ENCODE measurements around the gene HDAC8.

Gene HDAC8

DNA sequence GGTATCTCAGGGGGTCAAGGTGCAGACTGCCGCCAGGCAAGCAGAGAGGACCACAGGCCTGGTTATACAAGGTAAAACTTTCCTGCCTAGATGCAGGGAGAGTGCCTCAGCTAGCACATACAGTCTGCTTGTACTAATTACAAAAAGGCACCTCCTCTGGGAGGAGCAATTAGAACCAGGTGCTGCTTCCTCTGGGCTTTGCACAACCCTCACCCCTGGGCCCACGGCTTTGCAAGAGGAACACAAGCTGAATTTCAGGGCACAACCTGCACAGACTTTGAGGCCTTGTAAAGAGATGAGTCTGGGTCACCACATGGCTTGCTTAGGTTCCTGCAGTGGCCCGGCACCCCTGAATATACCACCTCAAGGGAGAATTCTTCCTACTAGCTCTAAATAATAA lies 257.8 kb downstream of the HDAC8 start:
- DNase-seq: no peak

DNA sequence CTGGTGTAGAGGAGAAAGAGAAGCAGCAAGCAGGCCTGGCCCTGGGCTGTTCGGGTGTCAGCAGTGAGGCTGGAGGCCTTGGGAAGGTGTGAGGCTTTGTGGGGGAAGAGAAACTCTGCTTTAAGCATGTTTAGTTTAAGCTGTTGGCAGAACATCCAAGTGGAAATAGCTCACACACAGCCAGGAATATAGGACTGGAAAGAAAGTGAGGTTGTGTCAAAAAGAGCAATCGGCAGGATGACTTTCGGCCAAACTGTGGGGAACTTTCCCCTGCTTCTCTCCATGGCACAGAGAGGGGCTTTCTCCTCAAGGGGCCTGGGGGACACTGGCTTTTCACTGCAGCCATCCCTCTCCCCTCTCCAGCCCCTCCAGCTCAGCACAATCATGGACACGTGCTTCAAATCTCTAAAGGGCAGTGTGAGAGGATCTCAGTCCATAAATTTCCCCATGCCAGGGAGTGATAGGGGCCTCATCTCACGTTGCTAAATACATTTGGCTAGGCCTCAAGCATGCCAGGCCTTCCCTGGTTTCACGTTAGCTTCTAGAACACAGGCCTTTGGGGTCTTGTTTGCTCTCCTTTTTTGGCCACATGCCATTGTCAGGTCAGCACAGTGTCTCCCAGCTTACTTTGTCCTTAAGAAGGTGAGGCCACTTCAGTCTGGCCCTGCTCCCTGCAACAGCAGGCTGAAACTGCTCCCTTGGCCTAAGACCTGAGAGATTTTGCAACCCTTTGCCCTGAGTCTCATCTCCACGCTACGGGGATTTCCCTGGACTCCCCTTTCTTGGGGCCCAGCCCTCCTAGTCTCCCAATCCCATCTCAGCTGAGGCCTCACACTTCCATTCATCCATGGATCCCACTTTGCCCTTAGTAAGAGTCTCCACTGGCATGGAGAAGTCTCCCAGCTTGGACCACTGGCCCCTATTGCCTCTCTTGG lies 258.7 kb downstream of the HDAC8 start:
- no peak for DNase-seq

DNA sequence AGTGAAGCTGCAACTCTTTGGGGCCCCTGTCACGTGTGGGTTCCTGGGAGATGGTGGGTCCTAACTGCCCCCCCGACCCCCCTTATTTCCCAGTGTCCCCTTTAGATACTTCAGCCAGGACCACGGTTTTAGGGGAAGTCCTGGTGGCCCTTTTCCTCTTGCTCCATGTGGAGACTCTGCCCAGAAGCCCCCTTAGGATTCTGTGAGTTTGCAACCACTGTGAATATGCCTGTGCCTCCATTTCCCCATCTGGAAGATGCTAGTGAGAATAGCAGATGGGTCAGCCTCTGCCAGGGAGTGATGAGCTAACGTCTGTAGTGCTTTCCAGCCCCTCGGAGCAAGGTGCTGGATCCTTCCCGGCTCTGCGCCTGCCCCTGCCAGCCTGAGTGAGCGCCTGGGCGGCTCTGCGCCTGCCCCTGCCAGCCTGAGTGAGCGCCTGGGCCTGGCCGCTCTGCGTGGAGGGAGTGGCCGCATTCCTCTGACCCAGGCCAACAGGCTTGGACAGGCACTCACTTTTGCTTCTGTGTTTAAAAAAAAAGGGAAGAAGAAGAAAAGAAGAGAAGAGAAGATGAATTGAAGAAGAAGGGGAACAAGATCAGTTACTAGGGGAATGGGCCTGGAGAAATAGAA lies 260.2 kb downstream of the HDAC8 start:
- no peak for DNase-seq

DNA sequence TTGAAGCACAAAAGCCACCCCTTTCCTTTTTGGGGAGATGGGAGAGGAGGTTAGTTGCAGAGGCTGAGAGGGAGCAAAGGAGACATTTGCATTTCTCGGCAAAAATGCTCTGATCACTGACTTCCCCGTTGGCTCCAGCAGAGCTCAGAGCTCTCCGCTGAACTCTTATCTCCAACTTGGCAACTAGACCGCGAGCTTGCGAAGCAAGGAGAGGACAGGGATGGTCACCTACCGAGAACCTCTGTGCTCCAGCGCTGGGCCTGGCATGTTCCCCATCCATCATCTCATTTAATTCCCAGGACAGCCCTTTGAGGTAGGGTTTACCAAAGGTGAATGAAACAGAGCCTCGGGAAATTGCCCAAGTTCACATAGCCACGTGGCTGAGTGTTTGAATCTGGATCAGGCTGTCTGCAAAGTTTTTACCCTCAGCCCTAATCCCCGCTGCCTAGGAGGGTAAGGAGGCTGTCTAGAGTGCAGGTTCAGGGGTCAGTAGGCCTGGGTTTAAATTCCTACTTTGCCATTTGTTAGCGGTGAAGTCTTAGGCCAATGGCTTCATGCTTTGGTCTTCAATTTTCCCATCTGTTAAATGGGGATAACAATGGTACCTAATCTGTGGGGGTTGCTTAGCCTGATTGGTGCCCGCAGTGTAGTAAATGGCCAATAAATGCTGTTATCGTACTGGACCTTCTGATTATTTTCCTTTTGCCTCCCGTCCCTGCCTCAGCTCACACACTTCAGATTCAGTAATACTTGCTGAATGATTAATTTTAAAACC lies 263.2 kb downstream of the HDAC8 start:
- peak; percentile 71 for DNase-seq

DNA sequence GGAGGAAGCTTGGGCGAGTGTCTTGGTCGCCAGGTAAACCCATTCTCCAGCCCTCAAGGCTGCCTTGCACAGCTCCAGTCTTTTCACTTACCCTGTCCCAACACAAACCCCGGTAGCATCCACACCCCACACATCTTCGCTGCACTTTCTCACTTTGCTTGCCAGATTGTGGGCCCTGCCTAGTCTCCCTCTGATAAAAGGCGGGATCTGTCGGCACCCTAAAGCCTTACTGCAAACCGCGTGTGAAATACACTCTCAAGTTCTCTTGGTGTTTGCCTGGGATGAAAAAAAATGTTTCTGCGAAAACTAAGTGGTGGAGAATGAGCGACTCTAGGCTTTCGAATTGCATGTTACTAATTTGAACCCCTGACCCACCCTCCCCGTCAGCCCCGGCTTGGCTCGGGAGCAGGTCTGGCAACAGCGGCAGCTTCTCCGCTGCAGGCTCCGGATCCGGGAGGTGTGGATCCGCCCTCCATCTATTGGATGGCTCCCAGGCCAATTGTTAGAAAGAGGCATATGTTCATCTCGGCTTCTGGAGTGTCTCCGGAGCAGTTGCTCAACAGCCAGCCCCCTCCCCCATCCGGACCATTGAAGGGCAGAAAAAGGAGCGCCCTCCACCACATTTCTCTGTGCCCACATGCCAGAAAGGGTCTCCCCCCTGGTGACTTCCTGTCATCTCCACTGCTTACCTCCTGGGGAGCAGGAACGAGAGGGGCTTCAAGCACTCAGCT lies 263.9 kb downstream of the HDAC8 start:
- DNase-seq: peak; percentile 86

DNA sequence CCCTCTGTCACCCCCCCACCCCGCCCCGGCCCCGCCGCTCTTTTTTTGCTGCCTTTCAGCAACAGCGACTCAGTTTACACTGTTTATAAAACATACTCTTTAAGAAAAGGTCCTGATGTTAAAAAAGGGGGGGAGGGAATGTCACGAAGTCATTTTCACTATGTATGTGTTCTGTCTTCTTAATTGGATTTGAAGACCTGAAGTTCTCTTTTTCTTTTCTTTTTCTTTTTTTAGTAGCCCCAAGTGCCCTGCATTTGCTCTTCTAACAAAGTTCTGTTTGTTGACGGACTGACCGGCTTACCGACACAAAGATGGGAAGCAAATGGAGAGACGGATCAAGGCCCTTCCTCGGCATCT lies 264.5 kb downstream of the HDAC8 start:
- no peak for DNase-seq

DNA sequence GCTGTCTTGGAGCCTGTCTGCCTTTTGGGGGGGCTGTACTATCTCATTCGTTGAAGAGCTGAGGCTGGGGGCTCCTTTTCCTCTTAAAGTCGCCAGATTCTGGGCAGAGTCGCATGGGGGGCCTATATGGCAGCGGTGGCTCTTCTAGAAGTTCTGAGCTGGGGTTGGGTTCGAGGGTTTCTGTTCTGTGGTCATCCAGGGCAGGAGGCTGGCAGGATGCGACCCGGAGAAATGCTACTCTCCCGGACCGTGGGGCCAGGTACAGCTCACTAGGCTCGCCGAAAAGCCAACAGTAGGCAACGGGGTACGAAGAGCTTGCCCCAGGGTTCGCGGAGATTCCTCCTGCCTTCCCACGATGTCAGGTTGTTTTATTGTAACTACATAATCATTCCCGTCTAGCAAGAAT lies 265.0 kb downstream of the HDAC8 start:
- no peak for DNase-seq

DNA sequence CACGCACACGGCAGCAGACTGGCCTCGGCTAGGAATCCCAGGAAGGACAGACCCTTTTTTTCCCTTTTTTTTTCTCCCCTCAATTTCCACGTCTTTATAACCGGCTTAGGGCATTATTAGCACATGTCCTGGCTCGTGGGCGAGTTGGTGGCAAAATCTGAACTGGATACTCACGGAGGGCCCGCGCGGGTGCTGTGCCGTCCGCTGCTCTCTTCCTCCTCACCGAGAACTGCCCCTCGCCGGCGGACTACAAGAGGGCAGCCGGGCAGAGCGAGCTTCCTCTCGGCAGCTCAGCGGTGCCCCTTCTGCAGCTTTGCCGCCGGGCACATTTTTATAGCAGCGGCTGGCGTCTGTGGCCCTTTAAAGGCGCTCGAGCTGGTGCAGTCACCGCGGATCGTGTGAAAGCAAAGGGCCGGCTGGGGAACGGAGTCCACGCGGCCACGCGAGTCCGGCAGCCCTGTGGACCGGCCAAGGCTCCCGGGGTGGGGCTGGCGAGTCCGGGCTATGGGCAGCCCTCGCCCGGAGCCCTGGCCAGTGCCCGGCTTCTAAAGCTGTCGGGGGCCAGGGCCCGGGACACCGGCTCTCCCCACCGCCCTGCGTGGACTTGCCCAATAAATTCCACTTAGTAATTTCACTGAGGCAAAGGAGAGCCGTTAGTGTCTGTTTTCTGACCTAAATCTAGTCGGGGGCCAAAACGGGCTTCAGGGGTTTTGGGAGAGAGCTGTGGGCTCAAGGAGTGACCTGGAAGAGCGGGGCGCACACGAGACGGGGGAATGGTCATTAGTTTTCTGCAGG lies 265.6 kb downstream of the HDAC8 start:
- DNase-seq: peak; percentile 76

DNA sequence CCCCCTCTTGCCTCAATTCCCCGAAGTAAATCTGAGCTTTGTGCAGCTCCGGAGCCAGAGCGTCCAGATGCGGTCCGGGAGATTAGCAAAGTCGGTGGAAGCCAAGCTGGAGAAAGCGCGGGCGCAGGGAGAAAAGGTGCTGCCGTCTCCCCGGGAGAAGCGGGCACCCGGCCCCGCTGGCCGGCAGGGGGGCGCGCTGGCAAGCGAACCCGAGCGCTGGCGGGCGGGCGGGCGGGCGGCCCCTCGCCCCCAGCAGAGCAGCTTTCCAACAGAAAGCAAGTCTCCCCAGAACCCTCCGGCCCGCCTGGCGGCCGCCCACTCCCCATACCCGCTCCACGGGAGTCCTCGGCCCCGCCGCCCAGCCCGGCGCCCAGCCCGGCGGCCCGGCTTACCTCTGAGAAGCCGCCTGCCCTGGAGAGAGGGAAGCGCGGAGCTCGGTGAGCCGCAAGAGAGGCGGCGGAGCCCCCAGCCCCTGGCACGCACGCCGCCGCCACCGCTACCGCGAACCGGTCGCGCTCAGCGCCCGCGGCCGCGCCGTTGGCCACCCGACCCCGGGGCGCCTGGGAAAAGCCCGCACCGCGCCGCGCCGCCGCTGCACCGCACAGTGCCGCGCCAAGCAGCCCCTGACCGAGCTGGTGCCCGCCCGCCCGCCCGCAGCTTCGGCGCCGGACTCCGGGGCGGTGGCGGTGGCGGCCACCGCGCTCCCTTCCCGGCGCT lies 266.4 kb downstream of the HDAC8 start:
- peak; percentile 43 for DNase-seq

DNA sequence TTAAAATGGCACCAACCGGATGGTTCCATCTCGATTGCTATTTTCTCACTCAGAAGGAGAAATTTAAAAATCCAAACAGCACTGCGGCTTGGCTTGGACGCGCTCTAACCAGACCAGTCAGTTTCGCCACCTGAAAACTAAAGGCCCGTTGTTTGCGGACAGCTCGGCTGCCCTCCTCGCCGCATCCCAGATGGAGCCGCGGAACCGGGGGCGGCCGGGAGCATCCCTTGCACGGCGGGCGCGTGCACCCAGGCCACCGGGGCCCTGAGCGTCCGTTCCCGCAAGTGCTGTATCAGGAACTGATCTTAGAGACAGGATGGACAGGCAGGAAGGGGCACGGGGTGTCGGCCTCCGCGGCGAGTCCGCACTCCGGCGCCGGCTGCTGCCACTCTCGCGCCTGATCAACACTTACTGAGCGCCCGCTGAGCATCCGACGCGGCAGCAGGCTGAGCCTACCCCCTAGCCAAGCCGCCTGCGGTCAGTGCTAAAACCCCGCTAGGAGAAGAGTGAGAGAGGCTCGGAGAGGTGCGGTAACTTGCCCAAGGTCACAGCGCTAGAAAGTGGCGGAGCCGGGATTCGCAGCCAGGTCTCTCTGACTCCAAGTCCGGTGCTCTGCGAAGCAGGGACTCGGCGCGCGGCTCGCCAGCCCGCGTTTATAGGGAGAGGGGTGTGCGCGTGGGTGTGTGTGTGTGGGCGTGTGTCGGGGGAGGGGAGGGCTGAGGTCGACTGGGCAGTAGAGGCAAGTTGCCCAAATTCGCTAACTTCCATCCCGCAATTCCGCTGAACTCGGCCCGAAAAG lies 267.2 kb downstream of the HDAC8 start, which contains the start of gene CITED1:
CITED1 (minus strand) TSS at position 629 of the 799 bp plus-strand sequence. CDS start 3,045 bp downstream, outside the sequence.
- DNase-seq: peak; percentile 43

DNA sequence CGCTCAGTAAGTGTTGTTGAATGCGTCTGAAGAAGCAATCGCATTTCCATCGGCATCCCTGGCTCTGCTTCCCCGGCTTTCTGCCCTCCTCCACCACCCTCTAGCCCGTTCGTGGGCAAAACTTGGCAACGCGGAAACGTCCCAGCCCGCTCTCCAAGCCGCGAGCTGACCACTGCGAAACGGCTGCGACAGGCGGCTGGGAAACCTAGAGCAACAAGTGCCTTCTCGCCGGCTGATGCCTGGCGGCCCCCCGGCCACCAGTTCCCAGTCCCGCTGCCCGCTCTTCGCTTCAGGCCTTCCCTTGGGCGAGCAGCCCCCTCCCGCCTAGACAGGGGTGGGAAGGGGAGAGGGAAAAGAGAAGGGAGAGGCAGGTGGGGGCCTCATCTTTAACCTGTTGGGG lies 267.8 kb downstream of the HDAC8 start:
- DNase-seq: peak; percentile 13

DNA sequence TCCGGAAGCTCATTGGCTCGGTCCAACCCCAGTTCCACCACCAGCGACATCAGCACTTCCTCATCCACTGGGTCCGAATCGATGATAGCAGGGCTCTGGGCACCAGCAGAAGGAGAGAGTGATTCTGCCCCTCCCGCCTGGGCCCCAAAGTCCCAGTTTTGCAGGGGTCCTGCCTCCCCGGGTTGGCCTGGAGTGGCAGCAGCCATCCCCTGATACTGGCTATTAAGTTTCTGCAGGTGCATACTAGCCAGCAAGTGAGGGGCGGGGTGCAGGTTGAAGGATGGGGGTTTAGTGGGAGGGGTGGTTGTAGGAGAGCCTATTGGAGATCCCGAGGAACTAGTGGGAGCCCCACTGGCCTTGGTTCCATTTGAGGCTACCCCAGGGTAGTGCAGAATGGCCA lies 270.9 kb downstream of the HDAC8 start:
- no peak for DNase-seq

DNA sequence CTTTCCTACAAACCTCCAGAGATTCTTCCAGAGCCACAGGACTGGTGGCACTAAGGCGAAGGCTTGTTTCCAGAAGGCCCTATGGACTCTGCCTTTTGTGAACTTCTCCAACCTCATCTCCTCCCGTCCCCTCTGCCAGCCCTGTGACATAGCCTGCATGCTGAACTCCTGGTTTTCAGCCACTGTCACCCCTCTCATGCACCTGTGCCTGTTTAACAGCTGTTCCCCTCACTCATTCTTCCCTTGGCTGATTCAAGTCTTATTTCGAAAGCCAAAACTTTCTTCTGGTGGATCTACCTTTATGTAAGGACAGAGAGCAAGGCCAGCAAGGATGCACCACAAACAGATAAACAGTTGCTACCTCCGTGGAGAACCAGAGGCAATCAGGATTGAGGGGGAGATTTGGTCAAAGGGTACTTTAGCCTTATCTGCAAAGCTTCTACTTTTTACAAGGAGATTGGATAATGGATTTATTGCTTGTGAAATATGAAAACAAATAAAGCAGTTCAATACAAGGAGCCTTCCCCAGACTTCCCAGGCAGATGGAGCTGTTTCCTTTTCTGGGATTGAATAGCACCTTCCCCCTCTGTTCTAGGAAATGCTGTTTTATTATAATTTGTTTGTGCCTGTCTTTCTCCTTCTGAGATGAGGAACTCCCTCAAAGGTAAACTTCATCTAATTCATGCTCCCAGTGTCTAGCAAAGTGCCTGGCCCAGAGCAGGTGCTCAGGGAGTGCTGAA lies 272.6 kb downstream of the HDAC8 start:
- DNase-seq: no peak

DNA sequence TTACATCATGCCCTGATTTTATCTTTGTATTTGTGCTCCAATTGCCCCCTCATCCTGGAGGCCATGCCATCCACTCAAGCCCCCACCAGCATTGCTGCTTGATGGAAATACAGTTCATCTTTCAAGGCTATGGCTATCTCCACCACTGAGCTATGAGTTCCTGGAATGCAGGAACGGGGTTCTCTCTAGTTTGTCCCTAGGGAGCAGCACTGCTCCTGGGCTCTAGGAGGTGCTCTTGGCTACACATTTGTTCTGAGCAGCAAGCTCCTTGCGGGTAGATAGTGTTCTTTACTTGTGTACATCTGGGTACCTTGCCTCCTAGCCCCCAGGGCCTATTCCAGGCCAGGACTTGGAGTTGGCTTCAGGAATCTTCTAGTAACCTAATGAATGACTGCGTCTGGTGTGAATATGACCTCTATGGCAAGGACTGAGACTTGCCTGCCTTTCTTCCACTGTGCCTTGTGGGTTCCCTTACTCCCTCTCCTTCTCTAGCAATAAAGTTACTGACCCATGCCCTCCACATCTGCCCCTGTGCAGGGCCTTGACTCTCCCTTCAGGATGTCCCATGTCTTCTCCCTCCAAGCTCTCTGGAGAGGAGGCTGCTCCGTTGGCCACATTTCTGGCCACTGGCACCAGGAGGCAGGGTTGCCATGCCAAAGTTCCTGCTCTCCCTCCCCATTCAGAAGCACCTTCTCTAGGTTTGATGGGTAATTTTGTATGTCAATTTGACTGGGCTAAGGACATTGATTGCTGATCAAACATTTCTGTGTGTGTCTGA lies 274.5 kb downstream of the HDAC8 start:
- peak; percentile 74 for DNase-seq

DNA sequence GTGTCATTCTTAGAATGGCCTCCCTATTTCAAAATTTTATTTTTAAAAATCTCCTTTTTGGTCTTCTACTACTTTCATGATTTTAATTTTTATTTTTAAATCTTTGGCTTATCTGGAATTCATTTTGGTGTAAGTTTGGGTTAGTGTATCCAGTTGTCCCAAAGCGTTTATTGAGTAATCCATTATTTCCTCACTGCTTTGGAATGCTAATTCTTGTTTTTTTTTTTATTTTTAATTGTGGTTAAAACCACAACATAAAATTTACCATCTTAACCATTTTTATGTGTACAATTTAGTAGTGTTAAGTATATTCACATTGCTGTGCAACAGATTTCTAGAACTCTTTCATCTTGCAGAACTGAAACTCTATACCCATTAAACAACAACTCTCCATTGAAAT lies 275.7 kb downstream of the HDAC8 start:
- no peak for DNase-seq

DNA sequence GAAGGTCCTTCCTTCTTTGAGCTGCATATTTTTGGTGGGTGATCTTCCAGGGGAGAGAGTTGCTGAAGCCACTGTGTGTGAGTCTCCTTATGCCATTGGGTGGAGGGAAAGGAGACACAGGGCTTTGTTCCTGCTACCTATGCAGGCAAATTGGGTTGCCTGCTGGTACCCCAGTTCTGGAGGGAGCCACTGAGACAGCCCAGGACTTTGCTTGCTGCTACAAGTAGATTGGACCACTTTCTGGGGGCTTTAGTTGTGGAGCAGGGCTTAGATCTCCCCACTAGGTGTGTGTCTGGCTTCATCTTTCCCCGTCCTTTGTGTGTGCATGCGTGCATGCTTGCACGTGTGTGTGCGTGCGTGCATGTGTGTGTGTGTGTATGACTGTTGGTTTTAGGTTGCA lies 276.9 kb downstream of the HDAC8 start:
- DNase-seq: no peak

DNA sequence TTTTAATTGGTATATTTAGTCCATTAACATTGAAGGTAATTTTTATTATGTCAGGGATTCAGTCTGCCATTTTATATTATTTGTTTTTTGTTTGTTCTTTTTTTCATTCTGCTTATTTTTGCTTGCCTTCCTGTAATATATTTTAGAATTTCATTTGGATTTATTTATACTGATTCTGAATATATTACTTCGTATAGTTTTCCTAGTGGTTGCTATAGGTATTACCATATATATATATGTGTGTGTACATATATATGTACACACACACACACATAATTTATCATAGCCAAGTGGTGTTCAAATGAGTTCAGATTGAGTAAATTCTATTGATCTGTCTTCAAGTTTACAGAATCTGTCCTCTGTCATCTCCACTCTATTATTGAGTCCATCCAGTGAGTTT lies 278.1 kb downstream of the HDAC8 start:
- DNase-seq: no peak

DNA sequence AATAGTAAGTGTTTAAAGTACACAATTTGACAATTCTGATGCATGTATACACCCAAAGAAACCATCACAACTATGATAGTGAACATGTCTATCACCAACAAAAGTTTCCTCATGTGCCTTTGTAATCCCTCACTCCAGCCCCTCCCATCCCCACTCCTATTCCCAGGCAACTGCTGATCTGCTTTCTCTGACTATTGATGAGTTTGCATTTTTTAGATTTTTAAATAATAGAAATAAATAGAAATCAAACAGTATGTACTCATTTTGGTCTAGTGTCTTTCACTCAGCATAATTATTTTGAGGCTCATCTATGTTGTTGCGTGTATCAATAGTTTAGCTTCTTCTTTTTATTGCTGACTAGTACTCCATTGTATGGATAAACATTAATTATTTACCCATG lies 290.3 kb downstream of the HDAC8 start:
- no peak for DNase-seq

DNA sequence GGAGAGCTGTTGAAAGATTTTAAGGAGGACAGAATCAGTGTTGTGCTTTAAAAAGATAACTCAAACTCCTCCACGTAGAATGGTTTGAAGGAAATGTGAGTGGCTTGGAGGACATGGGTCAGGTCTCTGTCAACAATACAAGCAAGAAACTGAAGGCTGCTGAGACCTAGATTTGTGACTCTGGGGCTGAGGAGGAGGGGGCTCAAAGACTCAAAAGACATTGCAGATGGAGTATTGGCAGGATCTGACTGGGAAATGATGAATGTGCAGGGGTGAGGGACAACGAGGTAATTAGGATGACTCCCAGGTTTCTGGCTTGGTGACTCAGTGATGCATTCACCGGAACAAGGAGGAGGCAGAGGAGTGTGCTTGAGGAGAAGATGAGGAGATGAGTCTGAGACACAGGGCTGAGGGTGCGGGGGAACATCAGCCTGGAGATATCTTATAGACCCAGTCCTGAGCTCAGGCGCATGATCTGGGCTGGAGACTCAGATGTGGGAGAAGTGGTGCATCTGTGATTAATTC lies 292.3 kb downstream of the HDAC8 start:
- DNase-seq: peak; percentile 26

Measured in OCI-M1 (cell line).